Measurements from ENCODE around the gene FSTL4. TPM values are rescaled to one million over a fixed set of nuclear protein-coding genes. Genes with fewer than 3 reads are reported as not detected.

FSTL4 gene
- total RNA-seq, 2 donors from 2014 or later: not detected

- no peaks in the 10 kb centered on the region for H3K4me1 ChIP-seq
- H3K9me3 ChIP-seq: no peaks in the 10 kb centered on the region
- H3K4me3 ChIP-seq: no peak overlapping the region
- DNase-seq (ENCODE audit: low spot score): no peak
- no peaks in the 10 kb centered on the region for H3K27me3 ChIP-seq
- no peaks in the 10 kb centered on the region for H3K36me3 ChIP-seq
- TF ChIP-seq CTCF (IDR thresholded peaks at IDR 0.05): no peak
- no peak overlapping the region for H3K27ac ChIP-seq
Observed at GRCh38 chr5:133303298-133303697, 309.0 kb downstream of the FSTL4 start.

GRCh38 chr5:133299728-133300127 is 312.6 kb downstream of the FSTL4 start:
- H3K36me3 ChIP-seq: no peaks in the 10 kb centered on the region
- no peaks in the 10 kb centered on the region for H3K27me3 ChIP-seq
- H3K9me3 ChIP-seq: no peaks in the 10 kb centered on the region
- no peak overlapping the region for H3K27ac ChIP-seq
- no peak for DNase-seq (ENCODE audit: low spot score)
- H3K4me1 ChIP-seq: no peaks in the 10 kb centered on the region
- TF ChIP-seq CTCF (IDR thresholded peaks at IDR 0.05): no peak
- no peak overlapping the region for H3K4me3 ChIP-seq

GRCh38 chr5:133299021-133299420 is 313.3 kb downstream of the FSTL4 start:
- Histone ChIP-seq H3K9me3 (no peaks in the 10 kb centered on the region), H3K27ac (no peak overlapping the region), H3K27me3 (no peaks in the 10 kb centered on the region), H3K36me3 (no peaks in the 10 kb centered on the region), H3K4me1 (no peaks in the 10 kb centered on the region), H3K4me3 (no peak overlapping the region)
- DNase-seq (ENCODE audit: low spot score): no peak
- TF ChIP-seq CTCF (IDR thresholded peaks at IDR 0.05): no peak

GRCh38 chr5:133298447-133298846 is 313.9 kb downstream of the FSTL4 start:
- no peaks in the 10 kb centered on the region for H3K36me3 ChIP-seq
- DNase-seq (ENCODE audit: low spot score): no peak
- H3K27me3 ChIP-seq: no peaks in the 10 kb centered on the region
- no peak overlapping the region for H3K4me3 ChIP-seq
- no peak for TF ChIP-seq CTCF (IDR thresholded peaks at IDR 0.05)
- no peak overlapping the region for H3K27ac ChIP-seq
- no peaks in the 10 kb centered on the region for H3K4me1 ChIP-seq
- H3K9me3 ChIP-seq: no peaks in the 10 kb centered on the region

GRCh38 chr5:133297293-133297692 is 315.0 kb downstream of the FSTL4 start:
- no peaks in the 10 kb centered on the region for H3K9me3 ChIP-seq
- DNase-seq (ENCODE audit: low spot score): no peak
- no peak for TF ChIP-seq CTCF (IDR thresholded peaks at IDR 0.05)
- H3K4me3 ChIP-seq: no peak overlapping the region
- H3K36me3 ChIP-seq: no peaks in the 10 kb centered on the region
- no peak overlapping the region for H3K27ac ChIP-seq
- no peaks in the 10 kb centered on the region for H3K4me1 ChIP-seq
- no peaks in the 10 kb centered on the region for H3K27me3 ChIP-seq

GRCh38 chr5:133296624-133297023 is 315.7 kb downstream of the FSTL4 start:
- DNase-seq (ENCODE audit: low spot score): no peak

More at GRCh38 chr5:133296624-133297023, 315.7 kb downstream of the FSTL4 start:
- no peaks in the 10 kb centered on the region for H3K27me3 ChIP-seq
- H3K4me1 ChIP-seq: no peaks in the 10 kb centered on the region
- no peaks in the 10 kb centered on the region for H3K9me3 ChIP-seq
- no peaks in the 10 kb centered on the region for H3K36me3 ChIP-seq
- H3K4me3 ChIP-seq: no peak overlapping the region
- no peak overlapping the region for H3K27ac ChIP-seq
- no peak for TF ChIP-seq CTCF (IDR thresholded peaks at IDR 0.05)
